WTC11 (cell line): ENCODE data around the gene SRRM3. TPM values are rescaled to one million over a fixed set of nuclear protein-coding genes. Genes with fewer than 3 reads are reported as not detected.

Experiments
- ATF3 ChIP-seq: sonication (generic); formaldehyde crosslinking; conservative IDR thresholded peaks from 2 replicates; pipeline ENCODE4 v1.8.1; 2022; ENCODE audit warnings: mild to moderate bottlenecking, missing genetic modification reagents
- E2F1 ChIP-seq: sonication (generic); formaldehyde crosslinking; IDR thresholded peaks from 2 replicates; pipeline ENCODE4 v1.8.0; 2022; ENCODE audit warnings: mild to moderate bottlenecking, missing genetic modification reagents
- E2F5 ChIP-seq: sonication (generic); formaldehyde crosslinking; IDR thresholded peaks from 2 replicates; pipeline ENCODE4 v1.8.1; 2022; ENCODE audit warnings: mild to moderate bottlenecking, moderate library complexity, missing genetic modification reagents
- EMX1 ChIP-seq: fragments of 250-450 bp; sonication (Bioruptor Pico); IDR thresholded peaks from 2 replicates; pipeline ENCODE4 v1.8.0; 2021; ENCODE audit warnings: mild to moderate bottlenecking
- ETV6 ChIP-seq: sonication (generic); formaldehyde crosslinking; IDR thresholded peaks from 2 replicates; pipeline ENCODE4 v1.8.1; 2022; ENCODE audit warnings: mild to moderate bottlenecking, missing genetic modification reagents
- FOXJ3 ChIP-seq: sonication (generic); formaldehyde crosslinking; IDR thresholded peaks from 2 replicates; pipeline ENCODE4 v1.9.0; 2021; ENCODE audit warnings: missing genetic modification reagents, mild to moderate bottlenecking, borderline replicate concordance
- FOXP1 ChIP-seq: sonication (generic); formaldehyde crosslinking; IDR thresholded peaks from 2 replicates; pipeline ENCODE4 v1.8.0; 2022; ENCODE audit warnings: missing genetic modification reagents, mild to moderate bottlenecking, moderate library complexity, borderline replicate concordance
- HMGXB4 ChIP-seq: sonication (generic); formaldehyde crosslinking; IDR thresholded peaks from 2 replicates; pipeline ENCODE4 v1.8.1; 2023; ENCODE audit warnings: mild to moderate bottlenecking, moderate library complexity, missing genetic modification reagents
- IRF2 ChIP-seq: sonication (generic); formaldehyde crosslinking; IDR thresholded peaks from 2 replicates; pipeline ENCODE4 v1.8.0; 2022; ENCODE audit warnings: low read depth, missing genetic modification reagents, borderline replicate concordance
- MAX ChIP-seq: sonication (generic); formaldehyde crosslinking; IDR thresholded peaks from 2 replicates; pipeline ENCODE4 v1.8.0; 2022; ENCODE audit warnings: mild to moderate bottlenecking, missing genetic modification reagents
- MYBL2 ChIP-seq: sonication (generic); formaldehyde crosslinking; IDR thresholded peaks from 2 replicates; pipeline ENCODE4 v1.8.1; 2023; ENCODE audit warnings: mild to moderate bottlenecking, moderate library complexity, missing genetic modification reagents
- NR2C2 ChIP-seq: sonication (generic); formaldehyde crosslinking; IDR thresholded peaks from 2 replicates; pipeline ENCODE4 v1.8.0; 2022; ENCODE audit warnings: mild to moderate bottlenecking, missing genetic modification reagents
- PRDM15 ChIP-seq: sonication (generic); formaldehyde crosslinking; IDR thresholded peaks from 2 replicates; pipeline ENCODE4 v1.8.0; 2022; ENCODE audit warnings: missing genetic modification reagents
- PRRX2 ChIP-seq: fragments of 250-450 bp; sonication (Bioruptor Pico); IDR thresholded peaks from 2 replicates; pipeline ENCODE4 v1.8.0; 2021; ENCODE audit warnings: mild to moderate bottlenecking
- RELA ChIP-seq: sonication (generic); formaldehyde crosslinking; IDR thresholded peaks from 2 replicates; pipeline ENCODE4 v1.8.1; 2022; ENCODE audit warnings: missing genetic modification reagents, mild to moderate bottlenecking, borderline replicate concordance
- SMAD4 ChIP-seq: sonication (generic); formaldehyde crosslinking; IDR thresholded peaks from 2 replicates; pipeline ENCODE4 v1.8.0; 2022; ENCODE audit warnings: mild to moderate bottlenecking, missing genetic modification reagents
- TEAD1 ChIP-seq: sonication (generic); formaldehyde crosslinking; IDR thresholded peaks from 2 replicates; pipeline ENCODE4 v1.8.0; 2022; ENCODE audit warnings: mild to moderate bottlenecking, missing genetic modification reagents
- USF1 ChIP-seq: sonication (generic); formaldehyde crosslinking; IDR thresholded peaks from 2 replicates; pipeline ENCODE4 v1.8.0; 2022; ENCODE audit warnings: mild to moderate bottlenecking, missing genetic modification reagents
- ZNF263 ChIP-seq: sonication (generic); formaldehyde crosslinking; IDR thresholded peaks from 2 replicates; pipeline ENCODE4 v1.8.1; 2022; ENCODE audit warnings: low read depth, mild to moderate bottlenecking, moderate library complexity, missing genetic modification reagents
- ZNF671 ChIP-seq: fragments of 250-450 bp; sonication (Bioruptor Pico); IDR thresholded peaks from 2 replicates; pipeline ENCODE4 v1.8.0; 2021; ENCODE audit warnings: mild to moderate bottlenecking
- ZSCAN18 ChIP-seq: fragments of 250-450 bp; sonication (Bioruptor Pico); IDR thresholded peaks from 2 replicates; pipeline ENCODE4 v2.1.2; 2022; ENCODE audit warnings: mild to moderate bottlenecking, moderate library complexity
- total RNA-seq: library from RNA; stranded (reverse); gene quantifications from 3 replicates; pipeline ENCODE4 v1.2.3, GENCODE V29; 2021

The SRRM3 gene
- total RNA-seq, 1 experiment from 2014 or later: 17.7 TPM

GRCh38 chr7:76317782-76318487 lies 116.2 kb downstream of the SRRM3 start (continued):
- TF ChIP-seq IRF2 (CRISPR knock-in tag) (no peak), ZNF263 (CRISPR knock-in tag) (no peak), TEAD1 (CRISPR knock-in tag) (no peak; the same call in 1 of the 2 replicates), RELA (CRISPR knock-in tag) (peak; percentile 83; the same call in 1 of the 2 replicates), ZNF671 (no peak), EMX1 (CRISPR knock-in tag) (peak; percentile 23; the same call in 1 of the 2 replicates), USF1 (CRISPR knock-in tag) (0 out of 2 replicates have a peak, but pooled peaks have one; percentile 18), SMAD4 (CRISPR knock-in tag) (no peak), E2F1 (CRISPR knock-in tag) (no peak), ATF3 (no peak), MYBL2 (CRISPR knock-in tag) (peak; percentile 44; the same call in 1 of the 2 replicates), NR2C2 (no peak), ZSCAN18 (CRISPR knock-in tag) (no peak), HMGXB4 (CRISPR knock-in tag) (peak; percentile 66; the same call in 1 of the 2 replicates), FOXJ3 (no peak), PRDM15 (CRISPR knock-in tag) (peak; percentile 40; the same call in 1 of the 2 replicates), PRRX2 (CRISPR knock-in tag) (peak; percentile 76; the same call in 1 of the 2 replicates), ETV6 (CRISPR knock-in tag) (peak; percentile 68; the same call in 1 of the 2 replicates), MAX (CRISPR knock-in tag) (0 out of 2 replicates have a peak, but pooled peaks have one; percentile 10), E2F5 (no peak; the same call in 1 of the 2 replicates), FOXP1 (CRISPR knock-in tag) (peak; percentile 68; the same call in 1 of the 2 replicates)
